Measurements from ENCODE around the gene OGFR. TPM values are rescaled to one million over a fixed set of nuclear protein-coding genes. Genes with fewer than 3 reads are reported as not detected.

Gene OGFR
- total and polyA plus RNA-seq, 7 donors: 11.6 to 21.6 (median 19.2) TPM

DNA sequence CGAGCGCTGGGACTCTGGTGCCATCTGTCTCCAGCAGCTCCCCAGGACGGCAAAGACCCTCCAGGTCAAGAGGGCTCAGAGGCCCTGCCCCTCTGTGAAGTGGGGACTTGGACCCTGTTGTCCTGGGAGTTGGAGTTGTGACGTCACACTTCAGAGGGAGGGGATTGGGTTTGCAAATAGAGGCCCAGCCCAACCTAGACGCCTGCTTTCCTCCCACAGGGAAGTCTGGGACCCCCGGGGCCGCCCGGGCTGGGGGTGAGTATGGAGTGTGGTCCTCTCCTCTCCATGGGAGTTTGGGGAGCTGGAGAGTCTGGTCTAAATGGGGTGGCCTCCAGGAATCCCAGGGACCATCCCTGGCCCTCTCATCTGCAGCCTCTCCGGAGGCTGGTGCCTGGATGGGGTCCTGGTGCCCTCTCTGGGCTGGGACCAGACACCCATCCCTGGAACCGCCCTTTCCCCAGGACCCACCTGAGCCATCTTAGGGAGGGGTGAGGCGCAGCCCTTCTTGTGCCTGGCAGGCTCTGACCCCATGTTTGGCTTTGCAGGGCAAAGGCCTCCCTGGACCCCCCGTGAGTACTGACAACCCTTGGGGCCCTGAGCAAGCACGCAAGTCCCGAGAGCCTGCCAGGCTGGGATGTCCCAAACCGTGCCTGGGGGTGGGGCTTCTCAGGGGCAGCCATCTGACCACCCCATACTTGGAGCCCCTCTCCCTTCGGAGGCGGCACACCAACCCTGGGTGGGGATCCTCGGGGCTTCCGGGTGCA is 16.5 kb downstream of the OGFR start:
- no peak overlapping the region for H3K27ac ChIP-seq
- intact Hi-C loops (cut with DNase I): no loop called here
- H3K4me3 ChIP-seq: no peak overlapping the region
- 86 to 90% (median 88%) methylated on average over 18 to 19 of the region's 19 CpGs for WGBS, 3 donors
- DNase-seq: no peak
- H3K4me1 ChIP-seq: peaks cover 10% of the 10 kb centered on the region
- TF ChIP-seq, protein P1, sequence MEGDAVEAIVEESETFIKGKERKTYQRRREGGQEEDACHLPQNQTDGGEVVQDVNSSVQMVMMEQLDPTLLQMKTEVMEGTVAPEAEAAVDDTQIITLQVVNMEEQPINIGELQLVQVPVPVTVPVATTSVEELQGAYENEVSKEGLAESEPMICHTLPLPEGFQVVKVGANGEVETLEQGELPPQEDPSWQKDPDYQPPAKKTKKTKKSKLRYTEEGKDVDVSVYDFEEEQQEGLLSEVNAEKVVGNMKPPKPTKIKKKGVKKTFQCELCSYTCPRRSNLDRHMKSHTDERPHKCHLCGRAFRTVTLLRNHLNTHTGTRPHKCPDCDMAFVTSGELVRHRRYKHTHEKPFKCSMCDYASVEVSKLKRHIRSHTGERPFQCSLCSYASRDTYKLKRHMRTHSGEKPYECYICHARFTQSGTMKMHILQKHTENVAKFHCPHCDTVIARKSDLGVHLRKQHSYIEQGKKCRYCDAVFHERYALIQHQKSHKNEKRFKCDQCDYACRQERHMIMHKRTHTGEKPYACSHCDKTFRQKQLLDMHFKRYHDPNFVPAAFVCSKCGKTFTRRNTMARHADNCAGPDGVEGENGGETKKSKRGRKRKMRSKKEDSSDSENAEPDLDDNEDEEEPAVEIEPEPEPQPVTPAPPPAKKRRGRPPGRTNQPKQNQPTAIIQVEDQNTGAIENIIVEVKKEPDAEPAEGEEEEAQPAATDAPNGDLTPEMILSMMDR (IDR thresholded peaks at IDR 0.05): no peak
- peaks cover 0 to 55% (median 22%) of the 10 kb centered on the region in 3 donors for H3K27me3 ChIP-seq (ENCODE audit: insufficient read depth in 3 of 3, low read length in 2 of 3)
- no peaks in the 10 kb centered on the region for H3K9me3 ChIP-seq
- H3K36me3 ChIP-seq (ENCODE audit: insufficient read depth in 1 of 2, low read depth in 1 of 2): no peaks in the 10 kb centered on the region
- ATAC-seq: no peak

DNA sequence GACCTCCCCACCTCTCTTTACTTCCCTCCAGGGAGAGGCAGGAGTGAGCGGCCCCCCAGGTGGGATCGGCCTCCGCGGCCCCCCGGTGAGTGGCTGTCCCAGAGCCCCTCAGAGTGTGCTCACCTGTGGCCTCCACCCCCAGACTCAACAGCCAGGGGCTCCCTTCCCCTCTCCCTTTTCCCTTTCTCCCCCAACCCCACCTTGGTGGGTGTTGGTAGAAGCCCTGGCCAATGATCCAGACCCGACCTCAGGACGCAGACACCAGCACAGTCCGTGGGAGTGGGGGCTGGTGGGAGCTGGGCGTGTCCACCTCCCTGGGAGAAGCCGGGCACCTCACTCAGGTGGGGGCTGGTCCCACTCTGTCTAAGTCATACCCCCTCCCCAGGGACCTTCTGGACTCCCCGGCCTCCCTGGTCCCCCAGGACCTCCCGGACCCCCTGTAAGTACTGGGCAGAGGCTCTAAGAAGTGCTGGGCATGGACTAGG is 17.1 kb downstream of the OGFR start:
- DNase-seq (no peak), ATAC-seq (no peak)
- H3K4me1 ChIP-seq: peaks cover 6% of the 10 kb centered on the region
- H3K27me3 ChIP-seq (ENCODE audit: insufficient read depth in 3 of 3, low read length in 2 of 3): peaks cover 0 to 49% (median 19%) of the 10 kb centered on the region in 3 donors
- no peak overlapping the region for H3K27ac ChIP-seq
- intact Hi-C loops (cut with DNase I): no loop called here
- no peaks in the 10 kb centered on the region for H3K36me3 ChIP-seq (ENCODE audit: insufficient read depth in 1 of 2, low read depth in 1 of 2)
- no peak overlapping the region for H3K4me3 ChIP-seq
- TF ChIP-seq, protein P1 (IDR thresholded peaks at IDR 0.05): no peak
- no peaks in the 10 kb centered on the region for H3K9me3 ChIP-seq
- 90 to 95% (median 90%) methylated on average over 9 to 12 of the region's 12 CpGs for WGBS, 3 donors

DNA sequence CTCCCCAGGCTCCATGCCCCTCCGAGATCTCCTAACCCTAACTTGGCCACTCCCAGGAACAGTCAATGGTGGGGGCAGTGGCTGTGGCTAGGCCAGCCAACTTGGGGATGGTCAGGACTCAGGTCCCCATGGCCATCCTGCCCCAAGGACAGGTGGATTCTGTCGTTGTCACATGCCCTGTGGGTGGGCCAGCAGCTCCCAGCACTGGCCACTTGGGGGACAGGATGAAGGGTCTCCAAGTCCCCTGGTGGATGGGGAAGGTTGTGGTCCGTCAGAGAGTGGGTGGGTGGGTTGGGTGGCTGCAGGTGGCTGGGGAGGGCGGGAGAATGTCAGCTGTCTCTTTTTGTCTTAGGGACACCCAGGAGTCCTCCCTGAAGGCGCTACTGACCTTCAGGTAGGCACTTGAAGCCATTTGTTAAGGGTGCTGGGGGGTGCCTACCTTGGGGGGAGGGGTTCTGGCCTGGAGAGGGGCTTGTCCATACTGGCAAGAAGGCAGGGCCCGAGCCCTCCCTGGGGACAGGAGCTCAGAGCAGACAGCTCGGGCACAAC is 17.7 kb downstream of the OGFR start:
- TF ChIP-seq, protein P1 (IDR thresholded peaks at IDR 0.05): no peak
- H3K4me1 ChIP-seq: peaks cover 6% of the 10 kb centered on the region
- DNase-seq (no peak), ATAC-seq (no peak)
- H3K27me3 ChIP-seq (ENCODE audit: insufficient read depth in 3 of 3, low read length in 2 of 3): peaks cover 0 to 43% (median 15%) of the 10 kb centered on the region in 3 donors
- H3K9me3 ChIP-seq: no peaks in the 10 kb centered on the region
- H3K36me3 ChIP-seq (ENCODE audit: insufficient read depth in 1 of 2, low read depth in 1 of 2): no peaks in the 10 kb centered on the region
- WGBS, 3 donors: 79 to 92% (median 80%) methylated on average over 6 to 7 of the region's 7 CpGs
- no peak overlapping the region for H3K4me3 ChIP-seq
- intact Hi-C loops (cut with DNase I): no loop called here
- no peak overlapping the region for H3K27ac ChIP-seq

DNA sequence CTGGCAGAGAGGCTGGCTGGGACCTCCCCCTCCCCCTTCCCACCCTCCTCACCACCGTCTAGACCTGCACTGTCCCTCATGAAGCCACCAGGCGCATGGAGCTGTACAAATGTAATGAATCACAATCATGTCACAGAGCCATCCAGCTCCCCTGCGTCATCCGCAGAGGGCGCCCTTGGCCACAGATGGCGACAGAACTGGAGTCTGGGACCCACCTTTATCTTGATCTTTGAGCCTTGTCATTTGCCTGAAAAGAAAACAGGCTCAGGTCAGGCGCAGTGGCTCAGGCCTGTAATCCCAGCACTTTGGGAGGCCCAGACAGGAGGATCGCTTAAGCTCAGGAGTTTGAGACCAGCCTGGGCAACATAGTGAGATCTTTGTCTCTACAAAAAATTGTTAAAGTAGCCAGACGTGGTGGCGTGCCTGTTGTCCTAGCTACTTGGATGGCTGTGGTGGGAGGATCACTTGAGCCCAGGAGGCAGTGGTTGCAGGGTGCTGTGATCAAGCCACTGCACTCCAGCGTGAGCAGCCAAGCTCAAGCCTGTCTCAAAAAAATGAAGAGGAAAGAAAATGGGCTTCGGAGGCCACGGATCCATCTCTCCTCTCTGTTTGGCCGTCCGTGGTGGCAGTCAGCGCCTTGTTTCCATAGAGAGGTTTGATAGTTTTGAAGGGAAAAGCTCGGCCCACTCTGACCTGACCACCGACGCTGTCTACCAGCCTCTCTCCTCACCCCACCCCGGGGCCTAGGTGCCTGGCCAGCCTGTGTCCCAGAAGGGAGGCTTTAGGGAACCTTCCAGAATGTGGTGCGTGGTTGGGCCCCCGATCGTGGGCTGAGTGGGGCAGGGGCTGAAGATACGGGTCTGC is 18.4 kb downstream of the OGFR start:
- no peak for ATAC-seq
- Histone ChIP-seq H3K36me3 (ENCODE audit: insufficient read depth in 1 of 2, low read depth in 1 of 2) (no peaks in the 10 kb centered on the region), H3K27ac (no peak overlapping the region), H3K9me3 (no peaks in the 10 kb centered on the region), H3K27me3 (ENCODE audit: insufficient read depth in 3 of 3, low read length in 2 of 3) (peaks cover 0 to 36% (median 9%) of the 10 kb centered on the region in 3 donors), H3K4me1 (peaks cover 6% of the 10 kb centered on the region), H3K4me3 (no peak overlapping the region)
- DNase-seq: no peak
- intact Hi-C loops (cut with DNase I): no loop called here
- TF ChIP-seq, protein P1 (IDR thresholded peaks at IDR 0.05): no peak
- 87 to 93% (median 88%) methylated on average over 23 to 24 of the region's 24 CpGs for WGBS, 3 donors
